Measurements from ENCODE around the gene TYRP1.
A peak's percentile ranks its signal among the peaks of the same experiment; 100 is the strongest.

DNA sequence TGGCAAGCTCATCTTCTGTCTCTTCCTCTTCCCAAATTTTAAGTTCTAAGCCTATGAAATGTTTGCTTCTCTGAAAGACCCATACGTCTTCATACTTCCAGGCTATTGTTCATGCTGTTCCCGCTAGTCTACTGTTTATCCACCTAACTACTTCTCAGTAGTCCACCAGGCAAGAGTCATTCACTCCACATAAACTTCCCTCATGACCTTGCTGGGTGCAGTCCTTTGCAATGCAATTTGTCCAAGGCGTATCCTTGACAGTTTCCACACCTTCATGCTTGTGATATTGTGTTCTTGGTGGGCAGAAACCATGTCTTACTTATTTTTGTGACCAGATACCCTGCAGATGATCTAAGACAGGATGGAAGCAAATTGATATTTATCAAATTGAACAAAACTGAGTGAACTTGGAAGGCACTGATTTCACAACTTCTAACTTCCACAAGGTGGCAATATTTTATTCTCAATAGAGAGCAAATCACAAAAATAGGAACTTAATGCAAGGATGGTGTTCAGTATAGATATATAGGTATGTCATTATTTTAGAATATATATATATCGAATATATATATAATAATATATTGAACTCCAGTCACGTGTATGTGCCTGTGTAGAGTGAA, 30.3 kb downstream of the TYRP1 start:
- TF ChIP-seq, protein P1, sequence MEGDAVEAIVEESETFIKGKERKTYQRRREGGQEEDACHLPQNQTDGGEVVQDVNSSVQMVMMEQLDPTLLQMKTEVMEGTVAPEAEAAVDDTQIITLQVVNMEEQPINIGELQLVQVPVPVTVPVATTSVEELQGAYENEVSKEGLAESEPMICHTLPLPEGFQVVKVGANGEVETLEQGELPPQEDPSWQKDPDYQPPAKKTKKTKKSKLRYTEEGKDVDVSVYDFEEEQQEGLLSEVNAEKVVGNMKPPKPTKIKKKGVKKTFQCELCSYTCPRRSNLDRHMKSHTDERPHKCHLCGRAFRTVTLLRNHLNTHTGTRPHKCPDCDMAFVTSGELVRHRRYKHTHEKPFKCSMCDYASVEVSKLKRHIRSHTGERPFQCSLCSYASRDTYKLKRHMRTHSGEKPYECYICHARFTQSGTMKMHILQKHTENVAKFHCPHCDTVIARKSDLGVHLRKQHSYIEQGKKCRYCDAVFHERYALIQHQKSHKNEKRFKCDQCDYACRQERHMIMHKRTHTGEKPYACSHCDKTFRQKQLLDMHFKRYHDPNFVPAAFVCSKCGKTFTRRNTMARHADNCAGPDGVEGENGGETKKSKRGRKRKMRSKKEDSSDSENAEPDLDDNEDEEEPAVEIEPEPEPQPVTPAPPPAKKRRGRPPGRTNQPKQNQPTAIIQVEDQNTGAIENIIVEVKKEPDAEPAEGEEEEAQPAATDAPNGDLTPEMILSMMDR (IDR thresholded peaks at IDR 0.05; ENCODE audit: insufficient read depth, low read length, poor library complexity, severe bottlenecking): peak; percentile 13
- no peak for TF ChIP-seq EZH2phosphoT487 (conservative IDR thresholded peaks at IDR 0.05; ENCODE audit: low read length)

All from SU-DHL-6 (cell line).